GM10248 (cell line): ENCODE data around the gene CCDC57.
"Not testable (repeated sequence)": the region's sequence is repeated elsewhere in the genome, so short reads cannot be mapped to it uniquely, and the experiment has no call there.

ENCODE experiments used
- CTCF ChIA-PET: fragments of 300-600 bp; sonication (Branson Sonifier 250); formaldehyde crosslinking; extraction: SDS; loops from one replicate; lab custom pipeline; 2021; ENCODE audit warnings: antibody characterized with exemption; lab: Yijun Ruan, JAX
- POLR2A ChIA-PET: fragments of 350-650 bp; sonication (Branson Sonifier 250); formaldehyde crosslinking; extraction: SDS; loops from one replicate; lab custom pipeline; 2020; ENCODE audit warnings: antibody characterized with exemption; lab: Yijun Ruan, JAX
- DNase-seq: peaks from one replicate; pipeline ENCODE4 v3.0.0; 2012; ENCODE audit errors: extremely low spot score
- CTCF ChIP-seq: IDR thresholded peaks from 2 replicates; pipeline ENCODE4 v1.5.1; 2012; ENCODE audit warnings: mild to moderate bottlenecking, low read depth; ENCODE audit errors: extremely low read depth, missing control alignments, control extremely low read depth

The CCDC57 gene

GRCh38 chr17:82195675-82196672 lies 16.7 kb downstream of the CCDC57 start:
- CTCF ChIA-PET, result interaction anchor here (0.9 to 2.2 kb wide), 2 partner anchors 10 to 20 kb away, joined by 3 to 10 read pairs; no protein-coding TSS in a partner anchor
- no peak for TF ChIP-seq CTCF
- DNase-seq, result no peak
- POLR2A ChIA-PET, result no interaction called here

- CTCF ChIA-PET, result interaction anchor here (1.0 to 2.2 kb wide), 3 partner anchors 11 to 157 kb away, joined by 3 to 10 read pairs (median 3); partner anchors contain the start of gene DCXR
- POLR2A ChIA-PET, result no interaction called here
- no peak for TF ChIP-seq CTCF
- DNase-seq, result no peak
These were observed 17.9 kb downstream of the CCDC57 start for GRCh38 chr17:82194765-82195164.

GRCh38 chr17:82193520-82194220 lies 19.0 kb downstream of the CCDC57 start:
- DNase-seq, result no peak
- no peak for TF ChIP-seq CTCF
- POLR2A ChIA-PET, result no interaction called here
- CTCF ChIA-PET, result interaction anchor here (1.0 kb wide), 2 partner anchors 13 to 87 kb away, joined by 3 to 4 read pairs; no protein-coding TSS in a partner anchor

GRCh38 chr17:82193050-82193449 lies 19.6 kb downstream of the CCDC57 start:
- CTCF ChIA-PET, POLR2A ChIA-PET, DNase-seq: not testable (repeated sequence)

GRCh38 chr17:82188001-82188961 lies 24.4 kb downstream of the CCDC57 start:
- ChIA-PET CTCF (interaction anchor here (1.4 kb wide), 1 partner anchor 18 kb away, joined by 3 read pairs; no protein-coding TSS in a partner anchor), POLR2A (no interaction called here)
- DNase-seq, result no peak
- TF ChIP-seq CTCF, result no peak

GRCh38 chr17:82187500-82187899 lies 25.1 kb downstream of the CCDC57 start:
- ChIA-PET CTCF (interaction anchor here (1.4 kb wide), 1 partner anchor 19 kb away, joined by 3 read pairs; no protein-coding TSS in a partner anchor), POLR2A (no interaction called here)
- DNase-seq, result no peak
- TF ChIP-seq CTCF, result no peak
